ENCODE data around the gene CFAP45. TPM values are rescaled to one million over a fixed set of nuclear protein-coding genes. Genes with fewer than 3 reads are reported as not detected.

CFAP45 gene
- total RNA-seq, 2 donors from 2014 or later: 0.95 to 2.1 TPM

GRCh38 chr1:159879136-159879535, 20.8 kb downstream of the CFAP45 start:
- no peaks in the 10 kb centered on the region for H3K36me3 ChIP-seq
- TF ChIP-seq CTCF (IDR thresholded peaks at IDR 0.05): no peak
- no peak overlapping the region for H3K27ac ChIP-seq
- H3K4me3 ChIP-seq: no peak overlapping the region
- DNase-seq (ENCODE audit: low spot score) (no peak), ATAC-seq (ENCODE audit: insufficient number of reproducible peaks, low FRiP score, low read depth) (no peak)
- H3K27me3 ChIP-seq (replicated peaks; ENCODE audit: insufficient read depth): no peaks in the 10 kb centered on the region
- no peaks in the 10 kb centered on the region for H3K9me3 ChIP-seq
- no peaks in the 10 kb centered on the region for H3K4me1 ChIP-seq (ENCODE audit: control insufficient read depth in 1 of 2, low read depth in 2 of 2)

DNA sequence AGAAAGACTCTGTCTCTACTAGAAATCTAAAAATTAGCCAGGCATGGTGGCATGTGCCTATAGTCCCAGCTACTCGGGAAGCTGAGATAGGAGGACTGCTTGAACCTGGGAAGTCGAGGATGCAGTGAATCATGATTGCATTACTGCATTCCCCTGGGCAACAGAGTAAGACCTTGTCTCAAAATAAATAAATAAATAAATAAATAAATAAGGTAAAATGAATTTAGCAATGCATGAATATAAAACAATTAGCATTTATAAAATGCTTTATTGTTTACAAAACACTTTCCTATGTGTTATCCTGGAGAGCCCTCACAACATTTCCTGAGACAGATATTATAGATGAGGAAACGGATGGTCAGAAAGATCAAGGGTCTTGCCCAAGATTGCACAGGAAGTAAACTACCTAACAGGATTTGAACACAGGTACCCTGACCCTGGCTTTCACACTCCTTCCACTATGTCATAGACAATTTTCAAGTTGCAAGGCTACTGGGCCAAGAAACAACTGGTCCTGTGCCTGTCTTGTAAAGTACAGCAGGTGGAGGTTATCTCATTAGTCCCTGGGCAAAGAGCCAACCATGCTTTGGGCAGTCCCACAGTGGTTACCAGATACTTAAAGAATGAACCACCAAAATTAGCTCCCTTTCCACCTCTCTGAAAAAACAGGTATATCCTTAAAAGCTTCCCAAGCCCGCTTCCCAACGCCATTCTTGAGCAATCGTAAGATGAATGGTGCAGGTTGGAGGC, 22.1 kb downstream of the CFAP45 start:
- no peak for ATAC-seq (ENCODE audit: insufficient number of reproducible peaks, low FRiP score, low read depth)

GRCh38 chr1:159873530-159874143, 26.3 kb downstream of the CFAP45 start:
- no peak for DNase-seq (ENCODE audit: low spot score)
- no peaks in the 10 kb centered on the region for H3K4me1 ChIP-seq (ENCODE audit: control insufficient read depth in 1 of 2, low read depth in 2 of 2)
- no peak overlapping the region for H3K27ac ChIP-seq
- H3K9me3 ChIP-seq: no peaks in the 10 kb centered on the region
- no peaks in the 10 kb centered on the region for H3K27me3 ChIP-seq (replicated peaks; ENCODE audit: insufficient read depth)
- H3K4me3 ChIP-seq: no peak overlapping the region
- no peaks in the 10 kb centered on the region for H3K36me3 ChIP-seq
- TF ChIP-seq CTCF (IDR thresholded peaks at IDR 0.05): no peak
- ATAC-seq (ENCODE audit: insufficient number of reproducible peaks, low FRiP score, low read depth): no peak

More for the DNA sequence above, 22.1 kb downstream of the CFAP45 start:
- no peak overlapping the region for H3K27ac ChIP-seq
- H3K9me3 ChIP-seq: no peaks in the 10 kb centered on the region
- no peak for DNase-seq (ENCODE audit: low spot score)
- no peak for TF ChIP-seq CTCF (IDR thresholded peaks at IDR 0.05)
- no peaks in the 10 kb centered on the region for H3K36me3 ChIP-seq
- no peaks in the 10 kb centered on the region for H3K27me3 ChIP-seq (replicated peaks; ENCODE audit: insufficient read depth)
- no peaks in the 10 kb centered on the region for H3K4me1 ChIP-seq (ENCODE audit: control insufficient read depth in 1 of 2, low read depth in 2 of 2)
- H3K4me3 ChIP-seq: no peak overlapping the region

- DNase-seq (ENCODE audit: low spot score) (no peak), ATAC-seq (ENCODE audit: insufficient number of reproducible peaks, low FRiP score, low read depth) (no peak)
- Histone ChIP-seq H3K9me3 (no peaks in the 10 kb centered on the region), H3K27me3 (replicated peaks; ENCODE audit: insufficient read depth) (no peaks in the 10 kb centered on the region), H3K36me3 (no peaks in the 10 kb centered on the region), H3K27ac (no peak overlapping the region), H3K4me1 (ENCODE audit: control insufficient read depth in 1 of 2, low read depth in 2 of 2) (no peaks in the 10 kb centered on the region), H3K4me3 (no peak overlapping the region)
- TF ChIP-seq CTCF (IDR thresholded peaks at IDR 0.05): no peak
These were observed 27.1 kb downstream of the CFAP45 start for GRCh38 chr1:159872891-159873290.

GRCh38 chr1:159870704-159871103, 29.3 kb downstream of the CFAP45 start:
- H3K9me3 ChIP-seq: no peaks in the 10 kb centered on the region
- DNase-seq (ENCODE audit: low spot score) (no peak), ATAC-seq (ENCODE audit: insufficient number of reproducible peaks, low FRiP score, low read depth) (no peak)
- no peaks in the 10 kb centered on the region for H3K4me1 ChIP-seq (ENCODE audit: control insufficient read depth in 1 of 2, low read depth in 2 of 2)
- no peak overlapping the region for H3K4me3 ChIP-seq
- TF ChIP-seq CTCF (IDR thresholded peaks at IDR 0.05): no peak
- H3K27me3 ChIP-seq (replicated peaks; ENCODE audit: insufficient read depth): no peaks in the 10 kb centered on the region
- no peak overlapping the region for H3K27ac ChIP-seq
- no peaks in the 10 kb centered on the region for H3K36me3 ChIP-seq
